GM21367 (cell line): ENCODE results near the gene RHD.
"Not testable (repeated sequence)": the region's sequence is repeated elsewhere in the genome, so short reads cannot be mapped to it uniquely, and the experiment has no call there.

Experiments used
- ATAC-seq: cut with Tn5 transposase; IDR thresholded peaks from one replicate; pipeline ENCODE4 v1.9.1; 2021; ENCODE audit not compliant: unreplicated experiment

The RHD gene

DNA sequence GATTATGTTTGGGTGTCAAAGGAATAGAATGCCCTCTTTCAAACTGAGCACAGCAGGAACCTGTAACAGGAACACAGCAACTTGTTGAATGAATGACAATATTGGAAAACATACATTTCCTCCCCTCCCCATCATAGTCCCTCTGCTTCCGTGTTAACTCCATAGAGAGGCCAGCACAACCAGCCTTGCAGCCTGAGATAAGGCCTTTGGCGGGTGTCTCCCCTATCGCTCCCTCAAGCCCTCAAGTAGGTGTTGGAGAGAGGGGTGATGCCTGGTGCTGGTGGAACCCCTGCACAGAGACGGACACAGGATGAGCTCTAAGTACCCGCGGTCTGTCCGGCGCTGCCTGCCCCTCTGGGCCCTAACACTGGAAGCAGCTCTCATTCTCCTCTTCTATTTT lies at the start of gene RHD:
TSS of gene RHD (plus strand) at position 272 of the 400 bp plus-strand sequence. CDS start at position 311, 39 bp downstream.
- not testable (repeated sequence) for ATAC-seq

DNA sequence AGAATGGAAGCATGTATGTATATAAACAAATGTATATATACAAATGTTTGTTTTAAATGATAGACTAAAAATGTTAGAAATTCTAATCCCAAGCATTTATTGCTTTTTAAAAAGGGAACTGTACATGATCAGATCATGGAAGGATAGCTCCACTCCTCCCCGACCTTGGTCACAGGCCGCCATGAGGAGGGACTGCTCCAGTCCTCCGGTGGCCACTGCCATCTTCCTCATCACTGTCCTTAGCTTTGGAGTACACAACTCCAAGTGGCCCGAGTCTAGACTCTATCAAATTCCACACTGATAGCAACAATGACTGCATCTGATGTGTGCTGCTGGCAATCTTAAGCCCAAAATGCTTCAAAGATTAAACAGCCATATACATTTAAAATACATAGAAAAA lies 49.7 kb upstream of the RHD start:
- no peak for ATAC-seq

GRCh38 chr1:25223471-25223870 lies 48.8 kb upstream of the RHD start:
- no peak for ATAC-seq

- peak; percentile 58 for ATAC-seq
Measured at GRCh38 chr1:25232027-25232865, 40.1 kb upstream of the RHD start, which contains the start of gene SYF2. TSS of gene SYF2 (minus strand) at chr1:25232502. CDS start at chr1:25232467, 35 bp downstream.

- peak; percentile 48 for ATAC-seq
Measured at GRCh38 chr1:25232866-25233784, 39.2 kb upstream of the RHD start.

GRCh38 chr1:25235411-25235810 lies 36.9 kb upstream of the RHD start:
- not testable (repeated sequence) for ATAC-seq

DNA sequence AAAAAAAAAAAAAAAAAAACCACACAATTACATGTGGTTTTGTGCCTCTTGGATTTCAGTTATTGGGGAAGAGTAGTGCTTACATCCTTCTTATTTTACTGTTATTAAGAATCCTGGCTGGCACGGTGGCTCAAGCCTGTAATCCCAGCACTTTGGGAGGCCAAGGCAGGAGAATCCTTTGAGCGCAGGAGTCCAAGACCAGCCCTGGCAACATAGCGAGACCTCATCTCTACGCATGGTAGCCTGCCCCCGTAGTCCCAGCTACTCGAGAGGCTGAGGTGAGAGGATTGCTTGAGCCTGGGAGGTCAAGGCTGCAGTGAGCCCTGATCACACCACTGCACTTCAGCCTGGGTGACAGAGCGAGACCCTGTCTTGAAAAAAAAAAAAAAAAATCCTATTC lies 36.0 kb upstream of the RHD start:
- ATAC-seq: not testable (repeated sequence)

GRCh38 chr1:25238046-25238445 lies 34.3 kb upstream of the RHD start:
- no peak for ATAC-seq

GRCh38 chr1:25239681-25240541 lies 32.4 kb upstream of the RHD start:
- ATAC-seq: peak; percentile 52

- ATAC-seq: no peak
Measured at GRCh38 chr1:25243907-25244306, 28.4 kb upstream of the RHD start.

- no peak for ATAC-seq
Measured at GRCh38 chr1:25245393-25245792, 26.9 kb upstream of the RHD start.

- ATAC-seq: no peak
Measured at GRCh38 chr1:25245809-25246599, 26.3 kb upstream of the RHD start.

GRCh38 chr1:25246600-25247023 lies 25.7 kb upstream of the RHD start:
- ATAC-seq: no peak

DNA sequence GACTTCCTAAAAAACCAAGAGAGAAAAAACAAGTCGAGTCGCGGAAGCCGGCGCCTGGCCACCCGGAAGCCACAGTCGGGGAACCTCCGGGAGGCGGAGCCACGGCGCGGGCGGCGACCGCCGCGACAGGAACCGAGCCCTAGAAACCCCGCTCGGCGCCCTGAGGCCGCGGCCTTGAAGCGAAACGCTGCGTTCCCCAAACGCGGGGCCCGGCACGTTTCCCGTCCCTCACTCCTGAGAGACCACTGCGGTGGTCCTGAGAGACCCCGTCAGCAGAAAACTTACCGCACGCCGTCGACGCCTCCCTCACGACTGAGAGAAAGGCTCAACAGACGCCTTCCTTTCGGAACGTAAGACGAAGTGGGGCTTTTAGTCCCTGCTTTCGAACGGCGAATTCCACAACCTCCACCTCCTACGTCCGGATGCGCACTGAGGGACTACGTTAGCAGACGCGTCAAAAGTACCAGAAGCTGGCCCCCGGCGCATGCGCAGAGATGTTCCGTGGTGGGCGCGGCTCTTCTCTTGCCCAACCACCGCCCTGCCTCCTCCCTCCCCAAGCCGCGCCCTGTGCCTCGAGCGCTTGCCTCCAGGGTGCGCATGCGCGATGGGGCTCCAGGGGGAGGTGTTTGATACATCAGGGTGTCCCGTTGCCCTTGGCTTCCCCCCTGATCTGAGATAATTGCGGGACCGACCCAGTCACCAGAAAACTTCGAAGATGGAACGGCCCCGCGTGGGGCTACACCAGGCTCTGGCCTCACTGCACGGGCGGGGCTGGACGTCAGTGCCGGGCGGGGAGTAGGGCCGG lies 25.1 kb upstream of the RHD start, which contains the start of gene RSRP1:
TSS of gene RSRP1 (minus strand) at position 431 of the 805 bp plus-strand sequence. CDS start 491 bp downstream, outside the sequence.
- ATAC-seq: peak; percentile 71

DNA sequence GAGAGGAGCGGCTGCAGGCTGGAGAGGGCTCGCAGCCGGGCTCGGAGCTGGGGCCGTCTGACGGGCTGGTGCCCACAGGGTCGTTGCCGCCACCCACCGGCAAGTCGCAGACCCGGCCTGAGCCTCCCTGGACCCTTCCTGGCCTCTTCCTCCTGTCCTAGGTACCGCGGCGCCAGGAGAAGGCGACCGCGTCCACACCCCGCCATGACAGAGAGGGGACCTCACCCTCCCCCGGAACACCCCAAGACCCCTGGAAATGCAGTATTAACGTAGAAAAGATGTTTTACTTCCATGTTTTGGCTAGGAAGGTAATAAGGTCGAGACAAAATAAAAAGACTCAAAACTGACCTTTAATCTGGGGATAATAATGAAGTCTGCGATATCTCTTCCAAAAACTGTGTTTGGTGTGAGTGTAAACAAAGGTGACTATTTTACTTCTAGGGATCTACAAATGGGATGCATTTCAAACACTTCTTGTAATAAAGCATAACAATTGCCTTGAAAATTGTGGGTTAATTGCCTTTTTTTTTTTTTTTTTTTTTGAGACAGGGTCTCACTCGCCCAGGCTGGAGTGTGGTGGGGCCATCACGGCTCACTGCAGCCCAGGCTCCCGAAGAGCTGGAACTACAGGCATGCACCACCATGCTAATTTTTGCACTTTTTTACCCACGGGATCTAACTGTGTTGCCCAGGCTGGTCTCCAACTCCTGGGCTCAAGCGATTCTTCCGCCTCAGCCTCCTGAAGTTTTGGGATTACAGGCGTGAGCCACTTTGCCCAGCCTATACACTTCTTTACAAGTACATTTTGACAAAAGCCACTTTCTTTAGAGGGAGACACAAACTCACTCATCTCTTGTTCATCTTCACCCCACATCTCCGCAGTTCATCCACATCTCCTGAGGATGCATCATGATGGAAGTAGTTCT lies 24.2 kb upstream of the RHD start:
- ATAC-seq: peak; percentile 43

- no peak for ATAC-seq
Measured at GRCh38 chr1:25253911-25254310, 18.4 kb upstream of the RHD start.

GRCh38 chr1:25255706-25256577 lies 16.4 kb upstream of the RHD start:
- no peak for ATAC-seq
